HG03571 (cell line): ENCODE results near the gene TRIM7.
"Not testable (repeated sequence)": the region's sequence is repeated elsewhere in the genome, so short reads cannot be mapped to it uniquely, and the experiment has no call there.

Source experiments
- ATAC-seq: cut with Tn5 transposase; IDR thresholded peaks from one replicate; pipeline ENCODE4 v1.9.1; 2021; ENCODE audit not compliant: unreplicated experiment

Gene TRIM7

GRCh38 chr5:181214249-181214648, 9.3 kb upstream of the TRIM7 start:
- ATAC-seq, result not testable (repeated sequence)

DNA sequence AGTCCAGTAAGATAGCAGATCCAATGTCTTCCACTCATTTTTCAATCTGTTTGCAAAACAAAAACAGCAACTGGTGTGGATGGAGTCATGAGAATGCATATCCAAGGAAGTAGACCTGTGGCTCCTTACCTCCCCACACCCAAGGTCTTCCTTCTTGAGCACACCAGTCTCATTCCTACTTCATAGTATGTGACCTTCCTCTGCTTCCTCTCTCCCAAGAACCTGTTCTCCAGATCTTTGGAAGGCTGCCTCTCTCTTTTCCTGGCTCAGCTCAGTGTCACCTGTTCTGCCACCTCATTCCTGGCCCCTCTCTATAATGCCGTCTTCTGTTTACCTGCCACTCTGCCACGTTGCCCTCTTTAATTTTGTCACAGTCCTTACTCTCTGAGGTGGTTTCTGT, 7.9 kb upstream of the TRIM7 start:
- ATAC-seq, result no peak

GRCh38 chr5:181212080-181212479, 7.1 kb upstream of the TRIM7 start:
- no peak for ATAC-seq

- no peak for ATAC-seq
These were observed 6.2 kb upstream of the TRIM7 start for GRCh38 chr5:181211208-181211607.

DNA sequence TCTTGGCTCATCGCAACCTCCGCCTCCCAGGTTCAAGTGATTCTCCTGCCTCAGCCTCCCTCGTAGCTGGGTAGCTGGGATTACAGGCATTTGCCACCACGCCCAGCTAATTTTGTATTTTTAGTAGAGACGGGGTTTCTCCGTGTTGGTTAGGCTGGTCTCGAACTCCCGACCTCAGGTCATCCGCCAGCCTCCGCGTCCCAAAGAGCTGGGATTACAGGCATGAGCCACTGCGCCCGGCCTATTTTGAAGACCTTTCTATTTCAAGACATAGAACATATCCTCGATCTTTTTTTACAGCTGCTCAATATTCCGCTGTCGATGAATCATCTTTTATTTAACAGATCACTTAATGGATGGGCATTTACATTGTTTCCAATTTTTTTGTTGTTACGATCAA, 5.7 kb upstream of the TRIM7 start:
- not testable (repeated sequence) for ATAC-seq

DNA sequence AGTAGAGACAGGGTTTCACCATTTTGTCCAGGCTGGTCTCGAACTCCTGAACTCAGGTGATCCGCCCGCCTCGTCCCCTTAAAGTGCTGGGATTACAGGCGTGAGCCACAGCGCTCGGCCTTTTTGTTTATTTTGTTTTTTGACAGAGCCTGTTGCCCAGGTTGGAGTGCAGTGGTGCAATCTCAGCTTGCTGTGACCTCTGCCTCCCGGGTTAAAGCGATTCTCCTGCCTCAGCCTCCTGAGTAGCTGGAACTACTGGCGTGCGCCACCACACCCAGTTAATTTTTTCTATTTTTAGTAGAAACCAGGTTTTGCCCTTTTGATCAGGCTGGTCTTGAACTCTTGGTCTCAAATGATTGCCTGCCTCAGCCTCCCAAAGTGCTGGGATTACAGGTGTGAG, 5.2 kb upstream of the TRIM7 start:
- ATAC-seq, result not testable (repeated sequence)

DNA sequence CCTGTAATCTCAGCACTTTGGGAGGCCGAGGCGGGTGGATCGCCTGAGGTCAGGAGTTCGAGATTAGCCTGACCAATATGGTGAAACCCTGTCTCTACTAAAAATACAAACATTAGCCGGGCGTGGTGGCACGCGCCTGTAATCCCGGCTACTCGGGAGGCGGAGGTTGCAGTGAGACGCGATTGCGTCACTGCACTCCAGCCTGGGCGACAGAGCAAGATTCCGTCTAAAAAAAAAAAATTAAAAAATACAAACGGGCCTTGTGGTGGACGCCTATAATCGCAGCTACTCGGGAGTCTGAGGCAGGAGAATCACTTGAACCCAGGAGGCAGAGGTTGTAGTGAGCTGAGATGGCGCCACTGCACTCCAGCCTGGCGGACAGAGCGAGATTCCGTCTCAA, 4.0 kb upstream of the TRIM7 start:
- ATAC-seq, result not testable (repeated sequence)

DNA sequence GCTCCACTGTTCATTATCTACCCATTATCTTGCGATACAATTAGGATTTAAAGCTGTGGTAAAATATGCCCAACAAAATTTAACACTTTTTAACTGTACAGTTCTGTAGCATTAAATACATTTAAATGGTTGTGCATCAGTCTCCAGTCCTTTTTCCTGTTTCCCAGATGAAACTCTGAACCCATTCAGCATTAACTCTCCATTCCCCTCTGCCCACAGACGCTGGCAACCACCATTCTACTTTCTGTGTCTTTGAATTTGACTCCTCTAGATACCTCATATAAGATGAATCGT, 2.9 kb upstream of the TRIM7 start:
- no peak for ATAC-seq

DNA sequence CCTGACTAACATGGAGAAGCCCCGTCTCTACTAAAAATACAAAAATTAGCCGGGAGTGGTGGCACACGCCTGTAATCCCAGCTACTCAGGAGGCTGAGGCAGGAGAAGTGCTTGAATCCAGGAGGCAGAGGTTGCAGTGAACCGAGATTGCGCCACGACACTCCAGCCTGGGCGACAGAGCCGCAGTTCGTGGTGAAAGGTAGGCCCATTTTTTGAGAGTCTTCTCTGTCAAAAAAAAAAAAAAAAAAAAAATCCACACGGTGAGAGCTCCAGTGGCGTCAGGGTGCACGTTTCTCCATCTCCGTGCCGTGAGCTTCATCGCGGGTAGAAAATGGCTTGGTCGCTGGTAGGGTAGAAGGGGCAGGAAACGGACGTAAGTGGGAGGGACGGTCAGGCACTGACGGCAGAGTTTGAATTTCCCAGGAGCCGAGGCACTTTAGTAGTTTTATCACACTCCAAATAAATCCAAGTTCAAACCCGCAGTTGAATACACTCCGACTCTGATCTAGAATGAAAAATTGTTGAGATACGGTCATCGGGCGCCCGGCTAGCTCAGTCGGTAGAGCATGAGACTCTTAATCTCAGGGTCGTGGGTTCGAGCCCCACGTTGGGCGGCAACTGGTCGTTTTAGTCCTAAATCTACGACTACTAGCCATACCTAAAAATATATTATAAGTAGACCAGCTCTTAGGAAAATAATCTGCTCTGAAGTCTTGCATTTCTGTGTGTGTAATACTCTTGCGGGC, 2.4 kb upstream of the TRIM7 start:
- no peak for ATAC-seq

GRCh38 chr5:181205761-181206649, 1.0 kb upstream of the TRIM7 start:
- ATAC-seq, result no peak

- ATAC-seq, result no peak
These were observed 727 bp downstream of the TRIM7 start for GRCh38 chr5:181204113-181204825.

DNA sequence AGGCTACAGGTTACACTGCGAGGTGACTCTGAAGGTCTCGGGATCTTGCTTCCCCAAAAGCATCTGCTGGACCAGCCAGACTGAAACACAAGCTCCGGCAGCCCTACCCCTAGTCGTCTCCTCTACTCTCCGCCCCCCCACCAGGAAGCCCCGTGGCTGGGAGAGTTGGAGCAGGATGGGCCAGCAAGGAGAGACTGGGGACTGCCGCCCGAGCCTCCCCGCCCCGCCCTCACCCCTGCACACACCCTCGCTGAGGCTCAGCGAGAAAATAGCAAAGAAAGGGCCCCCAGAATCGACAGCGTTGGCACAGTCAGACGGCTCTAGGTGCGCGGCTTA, 1.3 kb downstream of the TRIM7 start:
- no peak for ATAC-seq

DNA sequence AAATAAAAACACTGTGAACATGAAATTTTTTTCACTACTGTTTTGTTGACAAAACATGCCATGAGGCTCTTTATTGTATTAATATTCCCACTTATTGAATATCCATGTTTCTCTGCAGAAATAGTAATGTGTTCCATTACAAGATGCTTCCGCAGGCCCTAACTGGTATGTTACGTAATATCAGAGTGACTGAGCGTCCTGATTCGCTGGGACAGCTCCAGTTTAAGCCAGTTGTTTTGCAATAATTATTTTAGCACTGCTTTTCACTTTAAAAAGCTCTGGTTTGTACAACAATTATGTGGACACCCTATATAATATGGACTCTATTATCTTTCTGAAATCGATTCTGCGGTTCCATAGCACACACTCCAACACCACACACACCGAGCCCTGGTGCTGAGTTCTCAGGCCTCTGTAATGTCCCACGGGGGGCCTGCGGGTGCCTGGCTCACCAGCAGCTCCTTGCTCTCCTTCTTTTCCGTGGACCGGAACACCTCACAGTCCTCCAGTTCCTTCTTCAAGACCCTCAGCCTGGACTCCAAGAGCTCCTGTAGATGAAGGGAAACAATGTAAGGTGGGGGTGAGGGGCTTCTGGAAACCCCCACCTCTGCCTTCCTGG, 1.8 kb downstream of the TRIM7 start:
- ATAC-seq, result no peak

DNA sequence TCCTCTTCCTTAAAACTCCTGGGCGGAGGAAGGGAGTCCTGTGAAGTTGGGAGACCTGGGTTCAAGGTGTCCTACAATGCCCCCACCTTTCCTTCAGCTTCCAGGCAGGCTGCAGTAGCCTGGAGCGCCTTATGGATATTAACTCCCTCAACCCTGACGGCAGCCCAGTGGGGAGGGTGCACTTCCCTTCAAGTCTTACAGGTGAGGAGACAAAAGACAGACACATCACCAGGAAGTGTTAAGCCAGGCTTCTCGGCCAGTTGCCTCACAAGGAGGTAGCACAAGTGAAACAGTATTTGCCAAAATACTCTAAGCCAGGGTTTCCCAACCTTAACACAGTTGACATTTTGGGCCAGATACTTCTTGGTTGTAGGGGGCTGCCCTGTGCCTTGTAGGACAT, 4.2 kb downstream of the TRIM7 start:
- no peak for ATAC-seq

DNA sequence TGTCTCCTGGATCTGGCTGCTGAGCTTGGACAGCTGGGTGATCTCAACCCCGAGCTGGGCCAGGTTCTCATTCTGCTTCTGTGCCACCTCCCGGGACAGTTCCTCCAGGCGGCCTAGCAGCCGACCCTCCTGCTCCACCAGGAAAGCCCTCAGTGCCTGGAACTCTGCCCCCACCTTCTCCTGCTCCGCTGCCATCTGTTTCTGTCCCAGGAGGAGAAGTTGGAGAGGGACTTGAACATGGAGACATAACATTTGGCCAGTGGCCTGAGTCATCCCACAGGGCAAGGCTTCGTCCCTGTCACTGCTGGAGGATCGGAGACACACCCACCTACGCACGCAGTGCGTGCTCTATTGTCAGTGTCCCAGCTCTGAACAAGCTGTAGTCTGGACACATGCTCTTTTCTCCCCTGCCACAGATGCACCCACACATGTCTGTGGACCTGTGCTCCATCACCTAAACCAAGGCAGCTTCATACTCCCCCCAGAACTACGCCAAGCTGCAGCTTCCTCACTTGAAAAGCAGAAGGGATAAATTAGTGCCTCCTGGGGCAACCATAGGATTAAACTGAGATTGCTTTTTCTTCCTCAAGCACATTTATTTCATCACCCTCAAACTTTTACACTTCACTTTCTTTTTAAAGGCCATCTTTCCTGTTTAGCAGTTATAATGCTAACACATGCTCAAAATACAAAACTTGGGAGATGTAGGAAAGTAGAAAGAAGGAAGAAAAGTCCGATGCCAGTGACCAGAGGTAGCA, 4.9 kb downstream of the TRIM7 start:
- no peak for ATAC-seq

- peak; percentile 67 for ATAC-seq
These were observed 6.0 kb downstream of the TRIM7 start for GRCh38 chr5:181198905-181199519.

DNA sequence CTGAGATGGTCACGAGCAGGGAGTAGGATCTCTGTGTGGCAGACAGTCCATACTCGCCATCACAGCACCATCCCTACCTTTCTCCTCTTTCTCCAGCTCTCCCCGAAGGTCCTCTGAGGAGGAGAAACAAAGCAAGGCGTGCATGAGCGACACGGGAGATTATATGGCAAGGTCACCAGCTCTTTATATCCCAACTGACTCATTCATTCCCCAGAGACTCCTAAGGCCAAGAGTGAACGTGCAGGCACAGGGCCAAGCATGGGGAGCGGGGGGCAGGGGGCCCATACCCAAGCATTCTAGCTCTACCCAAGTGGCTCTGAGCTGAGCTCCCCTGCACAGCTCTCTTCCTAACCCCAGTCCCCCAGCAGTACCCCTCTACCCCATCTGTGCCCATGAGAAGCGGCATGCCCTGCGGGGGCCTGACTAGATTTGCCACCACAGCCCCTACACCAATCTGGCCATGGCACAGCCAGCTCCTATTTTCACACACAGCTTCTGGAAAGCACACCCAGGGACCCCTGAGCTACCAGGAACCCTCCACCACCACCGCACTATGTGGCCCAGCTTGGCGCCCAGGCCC, 6.8 kb downstream of the TRIM7 start:
- ATAC-seq, result no peak

DNA sequence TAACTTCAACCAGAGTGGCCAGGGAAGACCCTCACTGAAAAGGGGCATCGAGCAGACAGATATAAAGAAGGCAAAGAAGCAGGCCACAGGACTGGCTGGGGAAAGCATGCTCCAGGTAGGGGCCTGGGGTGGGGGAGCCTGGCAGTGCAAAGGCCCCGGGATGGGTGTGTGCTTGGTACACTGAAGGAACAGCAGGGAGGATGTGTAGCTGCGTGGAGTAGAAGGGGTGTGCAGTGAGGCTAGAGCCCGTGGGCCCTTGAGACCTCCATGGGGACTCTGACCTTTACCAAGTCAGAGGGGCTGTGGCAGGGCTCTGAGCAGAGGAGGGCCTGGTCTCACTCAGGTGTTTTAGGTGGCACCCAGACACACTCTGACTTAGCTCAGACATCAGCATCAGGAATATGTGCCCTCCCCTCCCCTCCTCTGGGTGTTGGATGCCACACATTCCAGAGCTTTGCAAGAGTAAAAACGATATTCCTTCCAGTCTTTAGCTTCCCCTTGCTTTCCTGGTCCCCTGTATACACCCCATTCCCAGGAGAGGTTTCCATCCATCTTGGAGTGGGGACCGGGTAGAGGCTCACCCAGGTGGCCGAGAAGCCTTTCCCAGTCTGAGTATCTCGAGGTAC, 7.6 kb downstream of the TRIM7 start:
- ATAC-seq, result no peak

GRCh38 chr5:181195249-181195761, 9.7 kb downstream of the TRIM7 start:
- no peak for ATAC-seq
